ENCODE measurements around the gene SIPA1L3. TPM values are rescaled to one million over a fixed set of nuclear protein-coding genes. Genes with fewer than 3 reads are reported as not detected.

The SIPA1L3 gene
- total RNA-seq, 1 donor from 2014 or later, result 26.9 TPM

GRCh38 chr19:38006361-38007045, 99.5 kb downstream of the SIPA1L3 start:
- Mint-ChIP-seq H3K4me1 (ENCODE audit: low read depth, unreplicated experiment) (no peaks in the 10 kb centered on the region), H3K9me3 (ENCODE audit: unreplicated experiment) (no peaks in the 10 kb centered on the region), H3K27me3 (ENCODE audit: low read depth, unreplicated experiment) (no peaks in the 10 kb centered on the region), H3K27ac (ENCODE audit: unreplicated experiment) (no peak overlapping the region), H3K36me3 (ENCODE audit: low read depth, unreplicated experiment) (peaks cover 3% of the 10 kb centered on the region), H3K4me3 (ENCODE audit: unreplicated experiment) (no peak overlapping the region)
- Histone ChIP-seq H3K4me1 (ENCODE audit: insufficient read depth, low read length) (peaks cover 29% of the 10 kb centered on the region), H3K27ac (ENCODE audit: low read depth, low read length) (no peak overlapping the region), H3K36me3 (ENCODE audit: insufficient read depth, low read length) (no peaks in the 10 kb centered on the region), H3K9me3 (ENCODE audit: insufficient read depth, low read depth, low read length) (no peaks in the 10 kb centered on the region), H3K9ac (ENCODE audit: low read length) (peak overlapping the region; percentile 93), H4K20me1 (ENCODE audit: insufficient read depth, low read length) (no peaks in the 10 kb centered on the region), H3K27me3 (ENCODE audit: insufficient read depth, low read length) (no peaks in the 10 kb centered on the region), H2AFZ (ENCODE audit: low read depth, low read length) (no peak overlapping the region), H3K79me2 (ENCODE audit: insufficient read depth, low read length) (peaks cover 35% of the 10 kb centered on the region), H3K4me3 (ENCODE audit: insufficient read depth, low read depth, low read length) (no peak overlapping the region), H3K4me2 (ENCODE audit: low read length) (no peak overlapping the region)
- DNase-seq (ENCODE audit: low read depth), result no peak
- FAIRE-seq, result no peak
- TF ChIP-seq CTCF (IDR thresholded peaks at IDR 0.05; ENCODE audit: insufficient read depth, low read depth, low read length) (no peak), EZH2 (IDR thresholded peaks at IDR 0.05; ENCODE audit: insufficient read depth, low read length) (no peak)

- Histone ChIP-seq H3K27ac (ENCODE audit: low read depth, low read length) (no peak overlapping the region), H2AFZ (ENCODE audit: low read depth, low read length) (no peak overlapping the region), H3K4me2 (ENCODE audit: low read length) (no peak overlapping the region), H3K9ac (ENCODE audit: low read length) (no peak overlapping the region), H3K9me3 (ENCODE audit: insufficient read depth, low read depth, low read length) (no peaks in the 10 kb centered on the region), H3K27me3 (ENCODE audit: insufficient read depth, low read length) (no peaks in the 10 kb centered on the region), H4K20me1 (ENCODE audit: insufficient read depth, low read length) (no peaks in the 10 kb centered on the region), H3K36me3 (ENCODE audit: insufficient read depth, low read length) (no peaks in the 10 kb centered on the region), H3K4me1 (ENCODE audit: insufficient read depth, low read length) (peaks cover 10% of the 10 kb centered on the region), H3K79me2 (ENCODE audit: insufficient read depth, low read length) (peaks cover 37% of the 10 kb centered on the region), H3K4me3 (ENCODE audit: insufficient read depth, low read depth, low read length) (no peak overlapping the region)
- no peak for DNase-seq (ENCODE audit: low read depth)
- Mint-ChIP-seq H3K4me3 (ENCODE audit: unreplicated experiment) (no peak overlapping the region), H3K36me3 (ENCODE audit: low read depth, unreplicated experiment) (peaks cover 6% of the 10 kb centered on the region), H3K27me3 (ENCODE audit: low read depth, unreplicated experiment) (no peaks in the 10 kb centered on the region), H3K9me3 (ENCODE audit: unreplicated experiment) (no peaks in the 10 kb centered on the region), H3K27ac (ENCODE audit: unreplicated experiment) (peak overlapping the region; percentile 23), H3K4me1 (ENCODE audit: low read depth, unreplicated experiment) (no peaks in the 10 kb centered on the region)
- TF ChIP-seq CTCF (IDR thresholded peaks at IDR 0.05; ENCODE audit: insufficient read depth, low read depth, low read length) (no peak), EZH2 (IDR thresholded peaks at IDR 0.05; ENCODE audit: insufficient read depth, low read length) (no peak)
- no peak for FAIRE-seq
These were observed 102.7 kb downstream of the SIPA1L3 start for GRCh38 chr19:38009650-38010242.

GRCh38 chr19:38011426-38011825, 104.4 kb downstream of the SIPA1L3 start:
- no peak overlapping the region for H3K4me3 ChIP-seq (ENCODE audit: insufficient read depth, low read depth, low read length)
- H3K9ac ChIP-seq (ENCODE audit: low read length), result no peak overlapping the region
- H3K27ac ChIP-seq (ENCODE audit: low read depth, low read length), result no peak overlapping the region
- H3K27me3 ChIP-seq (ENCODE audit: insufficient read depth, low read length), result no peaks in the 10 kb centered on the region
- Mint-ChIP-seq H3K4me1 (ENCODE audit: low read depth, unreplicated experiment) (no peaks in the 10 kb centered on the region), H3K36me3 (ENCODE audit: low read depth, unreplicated experiment) (peaks cover 5% of the 10 kb centered on the region), H3K27me3 (ENCODE audit: low read depth, unreplicated experiment) (no peaks in the 10 kb centered on the region), H3K27ac (ENCODE audit: unreplicated experiment) (no peak overlapping the region), H3K9me3 (ENCODE audit: unreplicated experiment) (no peaks in the 10 kb centered on the region), H3K4me3 (ENCODE audit: unreplicated experiment) (no peak overlapping the region)
- TF ChIP-seq EZH2 (IDR thresholded peaks at IDR 0.05; ENCODE audit: insufficient read depth, low read length) (no peak), CTCF (IDR thresholded peaks at IDR 0.05; ENCODE audit: insufficient read depth, low read depth, low read length) (no peak)
- no peaks in the 10 kb centered on the region for H3K36me3 ChIP-seq (ENCODE audit: insufficient read depth, low read length)
- H3K79me2 ChIP-seq (ENCODE audit: insufficient read depth, low read length), result peaks cover 27% of the 10 kb centered on the region
- H2AFZ ChIP-seq (ENCODE audit: low read depth, low read length), result no peak overlapping the region
- no peak for FAIRE-seq
- no peaks in the 10 kb centered on the region for H3K9me3 ChIP-seq (ENCODE audit: insufficient read depth, low read depth, low read length)
- H4K20me1 ChIP-seq (ENCODE audit: insufficient read depth, low read length), result no peaks in the 10 kb centered on the region
- DNase-seq (ENCODE audit: low read depth), result no peak
- no peak overlapping the region for H3K4me2 ChIP-seq (ENCODE audit: low read length)
- no peaks in the 10 kb centered on the region for H3K4me1 ChIP-seq (ENCODE audit: insufficient read depth, low read length)
